Stimulated activated CD4-positive, alpha-beta T cell treated with anti-CD3 and anti-CD28 coated beads, Interleukin-1b, Interleukin-23, amount 100 ng/mL, for 1 hour (primary cell): ENCODE measurements around the gene TMEM14A.
"Not testable (repeated sequence)": the region's sequence is repeated elsewhere in the genome, so short reads cannot be mapped to it uniquely, and the experiment has no call there.

ENCODE experiments used
- DNase-seq, 2 donors: peaks; one replicate each; pipeline ENCODE4 v3.0.0-alpha.2; 2020; ENCODE audit warnings: low read depth in 2 of 2

Gene TMEM14A, protein sequence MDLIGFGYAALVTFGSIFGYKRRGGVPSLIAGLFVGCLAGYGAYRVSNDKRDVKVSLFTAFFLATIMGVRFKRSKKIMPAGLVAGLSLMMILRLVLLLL

DNA sequence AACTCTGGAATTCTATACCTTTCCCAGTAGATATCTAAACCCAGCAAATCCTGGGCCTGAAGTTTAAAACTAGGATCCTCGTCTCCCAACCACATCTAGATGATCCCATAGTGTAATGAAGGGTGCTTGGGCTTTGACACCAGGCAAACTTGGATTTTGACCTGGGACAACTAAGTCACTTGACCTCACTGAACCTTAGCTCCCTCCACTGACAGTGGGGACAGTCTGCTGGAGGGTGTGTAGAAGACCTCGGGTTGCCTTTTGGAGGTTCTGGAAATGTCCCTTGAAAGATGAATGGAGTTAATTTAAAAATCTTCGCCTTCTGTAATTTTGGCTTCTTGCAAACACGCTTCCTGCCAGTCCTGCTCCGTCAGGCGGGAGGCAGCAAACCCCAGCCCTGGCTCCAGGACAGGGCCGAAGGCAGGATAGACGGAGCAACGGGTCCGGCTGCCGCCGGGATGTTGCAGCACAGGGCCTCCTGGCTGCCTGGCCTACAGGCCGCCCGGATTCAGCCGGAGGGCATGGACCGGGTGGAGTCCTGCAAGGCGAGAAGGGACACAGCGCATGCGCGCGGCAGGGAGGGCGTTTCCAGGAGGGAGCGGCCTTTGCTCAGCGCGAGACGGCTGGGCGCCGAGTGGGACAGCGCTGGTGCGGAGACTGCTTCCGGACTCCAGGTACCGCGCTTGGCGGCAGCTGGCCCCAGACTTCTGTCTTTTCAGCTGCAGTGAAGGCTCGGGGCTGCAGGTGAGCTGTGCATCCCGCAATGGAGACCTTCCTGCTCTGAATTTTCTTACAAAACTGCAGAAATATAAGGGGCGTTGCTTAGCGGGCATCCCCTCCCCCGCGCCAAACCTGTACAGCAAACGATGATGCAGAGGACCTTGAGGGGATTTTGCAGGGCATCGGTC, at the start of gene TMEM14A:
TMEM14A (plus strand) TSS at position 612 of the 908 bp plus-strand sequence. CDS start 5,990 bp downstream, outside the sequence.
- DNase-seq = peak; percentile 81 to 87

DNA sequence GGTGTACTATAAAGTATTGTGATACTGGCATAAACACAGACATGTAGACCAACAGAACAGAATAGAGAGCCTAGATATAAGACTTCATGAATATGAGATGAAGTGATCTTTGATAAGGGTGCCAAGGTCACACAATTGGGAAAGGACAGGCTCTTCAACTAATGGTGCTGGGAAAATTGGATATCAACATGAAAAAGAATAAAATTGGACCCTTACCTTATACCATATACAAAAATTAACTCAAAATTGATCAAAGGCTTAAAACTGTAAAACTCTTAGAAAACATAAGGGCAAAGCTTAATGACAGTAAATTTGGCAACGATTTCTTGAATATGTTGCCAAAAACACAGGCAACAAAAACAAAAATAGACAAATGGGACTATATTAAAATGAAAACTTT, 49.3 kb upstream of the TMEM14A start:
- DNase-seq = no peak

DNA sequence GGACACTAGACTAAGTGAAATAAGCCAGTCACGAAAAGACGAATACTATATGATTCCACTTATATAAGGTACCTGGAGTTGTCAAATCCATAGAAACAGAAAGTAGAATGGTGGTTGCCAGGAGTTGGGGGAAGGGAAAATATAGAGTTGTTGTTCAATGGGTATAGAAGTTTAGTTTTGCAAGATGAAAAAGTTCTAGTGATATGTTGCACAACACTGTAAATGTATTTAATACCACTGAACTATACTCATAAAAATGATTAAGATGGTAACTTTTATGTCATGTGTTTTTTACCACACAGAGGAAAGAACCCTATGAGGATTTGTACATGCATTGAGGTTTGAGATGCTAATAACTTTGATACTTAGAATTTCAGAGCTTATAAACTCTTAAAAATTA, 48.1 kb upstream of the TMEM14A start:
- DNase-seq = no peak

DNA sequence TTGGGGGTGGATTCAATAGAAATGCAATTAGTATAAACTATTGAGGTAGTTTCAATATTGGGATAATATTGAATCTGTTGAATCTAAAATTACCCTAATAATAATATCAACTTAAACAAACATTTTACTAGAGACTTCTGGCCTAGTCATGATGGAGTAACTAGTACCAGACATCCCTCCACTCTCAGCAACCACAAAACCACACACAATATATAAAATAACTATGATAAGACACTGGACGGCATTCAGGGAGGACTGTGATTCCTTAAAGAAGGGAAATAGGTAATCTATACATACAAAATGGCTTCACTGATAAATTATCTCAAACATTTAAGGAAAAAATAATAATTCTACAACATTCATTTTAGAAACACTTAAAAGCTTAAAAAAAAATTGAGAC, 38.9 kb upstream of the TMEM14A start:
- DNase-seq = no peak

DNA sequence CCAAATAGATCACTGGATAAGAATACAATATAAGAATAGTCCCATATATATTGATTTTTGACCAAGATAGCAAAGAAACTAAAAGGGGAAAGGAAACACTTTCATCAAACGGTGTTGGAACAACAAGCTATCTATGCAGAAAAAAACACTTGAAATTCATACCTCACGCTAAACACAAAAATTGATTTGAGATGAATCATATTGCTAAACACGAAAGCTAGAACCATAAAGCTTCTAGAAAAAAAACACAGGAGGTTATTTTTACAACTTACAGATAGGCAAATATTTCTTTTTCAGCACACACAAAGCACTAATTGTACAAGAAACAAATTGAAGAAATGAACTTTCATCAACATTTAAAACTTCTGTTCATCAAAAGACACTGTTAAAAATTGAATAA, 36.7 kb upstream of the TMEM14A start:
- DNase-seq = no peak

DNA sequence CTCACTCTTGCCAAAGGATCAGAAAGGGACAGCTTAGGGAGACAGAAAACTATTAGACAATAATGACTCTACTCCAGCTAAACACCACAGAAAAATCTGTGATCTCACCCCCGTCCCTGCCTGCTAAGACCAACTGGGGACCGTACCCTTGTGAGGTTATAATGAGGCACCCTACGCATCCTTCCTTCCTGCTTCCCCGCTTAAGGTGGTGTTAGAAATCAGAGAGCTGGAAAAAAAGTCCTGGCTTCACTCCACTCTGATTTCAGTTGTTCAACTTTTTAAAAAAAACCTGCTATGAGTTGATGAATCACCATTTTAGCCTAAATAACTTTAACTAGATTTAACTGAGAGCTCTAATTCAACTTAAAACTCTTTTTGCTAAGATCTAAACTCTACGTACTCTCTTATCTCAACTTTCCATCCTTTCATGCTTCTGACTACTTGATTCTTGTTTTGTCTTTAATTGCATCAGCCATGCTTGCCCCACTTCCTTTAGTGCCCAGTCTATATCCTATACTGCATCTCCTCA, 35.8 kb upstream of the TMEM14A start:
- no peak for DNase-seq

DNA sequence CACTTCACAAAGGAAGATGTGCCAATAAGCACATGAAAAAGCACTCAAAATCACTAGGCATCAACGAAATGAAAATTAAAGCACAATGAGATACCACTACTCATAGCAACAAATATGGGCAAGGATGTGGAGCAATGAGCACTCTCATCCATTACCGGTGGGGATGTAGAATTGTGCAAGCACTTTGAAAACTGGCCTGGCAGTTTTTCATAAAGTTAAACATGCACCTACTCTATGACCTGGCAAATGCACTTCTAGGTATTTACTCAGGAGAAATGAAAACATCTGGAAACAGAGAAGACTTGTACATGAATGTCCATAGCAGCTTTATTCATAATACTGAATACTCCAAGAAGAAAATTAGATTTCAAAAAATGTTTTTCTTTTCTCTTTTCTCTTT, 34.1 kb upstream of the TMEM14A start:
- DNase-seq = no peak

DNA sequence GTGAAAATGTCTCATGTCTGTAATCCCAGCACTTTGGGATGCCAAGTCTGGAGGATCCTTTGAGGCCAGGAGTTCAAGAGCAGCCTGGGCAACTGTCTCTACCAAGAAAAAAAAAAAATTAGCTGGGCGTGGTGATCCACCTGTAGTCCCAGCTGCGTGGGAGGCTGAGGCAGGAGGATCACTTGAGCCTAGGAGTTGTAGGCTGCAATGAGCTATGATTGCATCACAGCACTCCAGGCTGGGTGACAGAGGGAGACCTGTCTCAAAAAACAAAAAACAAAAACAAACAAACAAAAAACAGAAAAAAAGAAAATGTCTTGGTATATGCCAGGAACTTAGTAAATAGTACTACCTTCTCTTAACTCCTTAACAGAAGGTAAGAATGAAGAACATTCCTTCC, 31.4 kb upstream of the TMEM14A start:
- no peak for DNase-seq

- DNase-seq = no peak
These were observed 30.7 kb upstream of the TMEM14A start for GRCh38 chr6:52640170-52640569.

GRCh38 chr6:52640916-52641315, 30.0 kb upstream of the TMEM14A start:
- no peak for DNase-seq

GRCh38 chr6:52641388-52641787, 29.5 kb upstream of the TMEM14A start:
- no peak for DNase-seq

GRCh38 chr6:52641826-52642225, 29.1 kb upstream of the TMEM14A start:
- no peak for DNase-seq

DNA sequence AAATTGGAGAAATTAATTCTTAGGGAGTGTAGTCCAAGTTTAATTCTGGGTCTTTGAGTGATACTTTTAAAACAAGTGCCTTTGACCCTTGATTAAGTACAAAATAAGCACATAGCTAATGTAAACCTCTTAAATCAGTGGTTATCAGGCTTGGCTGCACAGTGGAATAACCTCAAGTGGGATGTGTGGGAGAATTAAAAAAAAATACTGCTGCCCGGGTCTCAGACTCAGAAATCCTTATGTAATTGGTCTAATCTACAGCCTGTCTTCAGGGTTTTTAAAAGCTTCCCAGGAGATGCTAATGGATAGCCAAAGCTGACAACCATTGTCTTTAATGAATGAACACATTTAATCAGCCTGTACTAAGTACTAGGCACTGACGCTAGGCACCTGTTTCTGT, 28.5 kb upstream of the TMEM14A start:
- DNase-seq = no peak

DNA sequence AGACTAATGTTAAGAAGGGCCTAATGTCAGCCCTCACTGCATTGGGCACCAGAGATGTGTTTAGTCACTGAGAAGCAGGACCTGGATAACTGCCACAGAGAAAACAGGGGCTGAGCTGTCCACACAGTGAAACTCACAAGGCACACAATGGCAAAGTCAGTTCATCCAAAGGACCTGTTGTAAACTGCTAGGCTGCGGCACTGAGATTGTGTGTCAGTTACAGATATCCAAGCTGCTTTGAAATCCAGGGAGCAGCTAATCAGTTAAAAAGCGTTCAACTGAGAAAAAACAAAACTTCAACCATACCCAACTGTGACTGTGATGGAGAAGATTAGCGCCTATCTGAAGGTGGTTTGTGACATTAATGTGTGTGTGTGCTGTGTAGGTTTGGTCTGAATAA, 27.8 kb upstream of the TMEM14A start:
- no peak for DNase-seq

DNA sequence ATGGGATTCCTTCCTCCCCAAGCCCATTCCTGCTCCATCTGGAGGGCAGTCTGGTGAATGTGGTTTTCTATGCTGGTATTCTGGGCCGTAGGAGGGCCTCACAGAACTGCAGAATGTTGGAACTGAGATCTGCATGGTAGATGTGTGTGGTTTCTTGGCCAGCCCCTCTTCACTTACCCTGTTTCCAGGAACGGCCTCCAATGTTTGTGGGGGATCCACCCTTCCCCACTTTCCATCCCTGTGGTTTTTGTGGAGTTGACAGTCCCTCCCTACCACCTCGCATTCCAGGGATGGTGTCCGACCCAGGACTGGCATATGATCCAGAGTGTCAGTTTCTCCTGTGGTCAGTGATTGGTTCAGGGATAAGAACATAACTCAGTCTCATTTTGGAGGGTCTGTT, 26.7 kb upstream of the TMEM14A start:
- DNase-seq = no peak

- no peak for DNase-seq
These were observed 24.9 kb upstream of the TMEM14A start for GRCh38 chr6:52645976-52646375.

DNA sequence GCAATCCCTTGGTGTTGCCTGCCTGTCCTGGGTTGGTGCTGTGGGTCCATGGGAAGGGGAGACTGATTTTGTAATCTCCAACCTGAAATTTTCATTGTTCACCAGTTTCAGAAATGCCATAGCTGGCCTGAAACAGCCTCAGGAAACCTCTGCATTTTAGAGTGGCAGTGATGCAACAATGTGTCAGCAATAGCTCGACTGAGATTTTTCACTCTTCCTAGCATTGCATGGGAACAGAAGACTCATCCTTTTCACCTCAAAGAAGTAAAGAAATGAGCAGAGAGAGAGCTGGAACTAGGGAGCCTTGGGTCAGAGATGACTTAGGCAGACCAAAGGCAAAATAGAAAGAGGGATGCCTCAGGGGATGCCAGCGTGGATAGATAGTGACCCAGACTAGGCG, 23.7 kb upstream of the TMEM14A start:
- no peak for DNase-seq

GRCh38 chr6:52649536-52650160, 21.3 kb upstream of the TMEM14A start:
- no peak for DNase-seq

- DNase-seq = no peak
These were observed 20.0 kb upstream of the TMEM14A start for GRCh38 chr6:52650941-52651340.

DNA sequence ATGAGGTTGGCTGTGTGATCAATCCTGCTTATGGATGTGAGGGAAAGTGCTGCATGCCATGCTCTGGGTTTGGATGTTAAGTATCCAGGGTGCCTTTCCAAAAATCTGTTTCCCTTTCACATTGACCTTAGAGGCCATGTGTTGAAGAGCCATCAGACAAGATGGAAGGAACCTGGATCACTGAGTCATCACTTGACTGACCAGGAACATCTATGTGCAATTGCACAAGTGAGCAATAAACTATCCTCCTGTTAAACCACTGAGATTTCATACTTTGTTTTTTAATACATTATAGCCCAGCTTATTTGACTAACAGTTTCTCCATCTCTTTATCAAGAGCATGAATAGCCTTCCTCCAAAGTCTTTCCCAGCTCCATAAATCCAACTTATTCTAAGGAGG, 17.8 kb upstream of the TMEM14A start:
- no peak for DNase-seq

- DNase-seq = no peak
These were observed 16.9 kb upstream of the TMEM14A start for GRCh38 chr6:52654007-52654406.

- no peak for DNase-seq
These were observed 16.3 kb upstream of the TMEM14A start for GRCh38 chr6:52654592-52654991.

DNA sequence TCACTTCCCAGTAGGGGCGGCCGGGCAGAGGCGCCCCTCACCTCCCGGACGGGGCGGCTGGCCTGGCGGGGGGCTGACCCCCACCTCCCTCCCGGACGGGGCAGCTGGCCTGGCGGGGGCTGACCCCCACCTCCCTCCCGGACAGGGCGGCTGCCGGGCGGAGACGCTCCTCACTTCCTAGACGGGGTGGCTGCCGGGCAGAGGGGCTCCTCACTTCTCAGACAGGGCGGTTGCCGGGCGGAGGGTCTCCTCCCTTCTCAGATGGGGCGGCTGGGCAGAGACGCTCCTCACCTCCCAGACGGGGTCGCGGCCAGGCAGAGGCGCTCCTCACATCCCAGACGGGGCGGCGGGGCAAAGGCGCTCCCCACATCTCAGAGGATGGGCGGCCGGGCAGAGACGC, 15.0 kb upstream of the TMEM14A start:
- not testable (repeated sequence) for DNase-seq
